ENCODE data around the gene S100A5.
"Not testable (repeated sequence)": the region's sequence is repeated elsewhere in the genome, so short reads cannot be mapped to it uniquely, and the experiment has no call there.

S100A5 gene

GRCh38 chr1:153540394-153541361, at the start of gene S100A5:
Gene S100A5 (minus strand): TSS chr1:153540934. CDS start chr1:153540191, 743 bp downstream.
- DNase-seq (ENCODE audit: low spot score): no peak

- no peak for DNase-seq (ENCODE audit: low spot score)
Observed at GRCh38 chr1:153588482-153588881, 47.7 kb upstream of the S100A5 start.

GRCh38 chr1:153588033-153588432, 47.3 kb upstream of the S100A5 start:
- DNase-seq (ENCODE audit: low spot score): not testable (repeated sequence)

- no peak for DNase-seq (ENCODE audit: low spot score)
Observed at GRCh38 chr1:153587314-153587713, 46.6 kb upstream of the S100A5 start.

GRCh38 chr1:153586347-153586746, 45.6 kb upstream of the S100A5 start:
- DNase-seq (ENCODE audit: low spot score): no peak

GRCh38 chr1:153585006-153585405, 44.3 kb upstream of the S100A5 start:
- no peak for DNase-seq (ENCODE audit: low spot score)

GRCh38 chr1:153583976-153584375, 43.2 kb upstream of the S100A5 start:
- DNase-seq (ENCODE audit: low spot score): no peak

- not testable (repeated sequence) for DNase-seq (ENCODE audit: low spot score)
Observed at GRCh38 chr1:153583514-153583913, 42.8 kb upstream of the S100A5 start.

- not testable (repeated sequence) for DNase-seq (ENCODE audit: low spot score)
Observed at GRCh38 chr1:153582836-153583235, 42.1 kb upstream of the S100A5 start.

- no peak for DNase-seq (ENCODE audit: low spot score)
Observed at GRCh38 chr1:153578936-153579335, 38.2 kb upstream of the S100A5 start.

- DNase-seq (ENCODE audit: low spot score): peak; percentile 45
Observed at GRCh38 chr1:153578490-153578889, 37.8 kb upstream of the S100A5 start.

GRCh38 chr1:153577624-153578051, 36.9 kb upstream of the S100A5 start:
- DNase-seq (ENCODE audit: low spot score): no peak

GRCh38 chr1:153577138-153577537, 36.4 kb upstream of the S100A5 start:
- DNase-seq (ENCODE audit: low spot score): no peak

- DNase-seq (ENCODE audit: low spot score): not testable (repeated sequence)
Observed at GRCh38 chr1:153575497-153575896, 34.8 kb upstream of the S100A5 start.

- not testable (repeated sequence) for DNase-seq (ENCODE audit: low spot score)
Observed at GRCh38 chr1:153575081-153575491, 34.4 kb upstream of the S100A5 start.

GRCh38 chr1:153573351-153573750, 32.6 kb upstream of the S100A5 start:
- no peak for DNase-seq (ENCODE audit: low spot score)

- DNase-seq (ENCODE audit: low spot score): peak; percentile 84
Observed at GRCh38 chr1:153572569-153573015, 31.9 kb upstream of the S100A5 start.

GRCh38 chr1:153571706-153572105, 31.0 kb upstream of the S100A5 start:
- DNase-seq (ENCODE audit: low spot score): no peak

- no peak for DNase-seq (ENCODE audit: low spot score)
Observed at GRCh38 chr1:153570874-153571273, 30.1 kb upstream of the S100A5 start.

GRCh38 chr1:153569465-153569864, 28.7 kb upstream of the S100A5 start:
- DNase-seq (ENCODE audit: low spot score): no peak

- DNase-seq (ENCODE audit: low spot score): peak; percentile 87
Observed at GRCh38 chr1:153568367-153569099, 27.8 kb upstream of the S100A5 start.

- no peak for DNase-seq (ENCODE audit: low spot score)
Observed at GRCh38 chr1:153567621-153568366, 27.1 kb upstream of the S100A5 start.

Measured in AG08396 (cell line).